CD4-positive, CD25-positive, alpha-beta regulatory T cell (primary cell): ENCODE data around the gene ZNF423. TPM values are rescaled to one million over a fixed set of nuclear protein-coding genes. Genes with fewer than 3 reads are reported as not detected.
A peak's percentile ranks its signal among the peaks of the same experiment; 100 is the strongest.

Experiments
- ATAC-seq, 2 donors: fragments of 150-1000 bp; cut with Tn5 transposase; one replicate each; pipeline ENCODE4 v1.10.0; 2021; ENCODE audit warnings: low read depth in 2 of 2, moderate number of reproducible peaks in 2 of 2, moderate library complexity in 1 of 2
- DNase-seq, 3 donors: peaks; one replicate each; pipeline versions ENCODE4 v3.0.0 to v3.0.0-alpha.2; 2012 to 2022; ENCODE audit warnings: mixed read lengths in 1 of 3
- H3K27ac ChIP-seq: one replicate; pipeline ENCODE4 v1.7.0; 2013; ENCODE audit warnings: mild to moderate bottlenecking, low read length; ENCODE audit not compliant: insufficient read depth, poor library complexity, severe bottlenecking
- H3K27me3 ChIP-seq: one replicate; pipeline ENCODE4 v1.7.0; 2013; ENCODE audit warnings: low read length; ENCODE audit not compliant: control insufficient read depth, insufficient read depth
- H3K36me3 ChIP-seq: one replicate; pipeline ENCODE4 v1.7.0; 2013; ENCODE audit warnings: mild to moderate bottlenecking, low read length, moderate library complexity; ENCODE audit not compliant: control insufficient read depth, insufficient read depth
- H3K4me1 ChIP-seq: 2 replicates; pipeline ENCODE4 v1.7.0; 2013; ENCODE audit warnings: mild to moderate bottlenecking, low read length; ENCODE audit not compliant: insufficient read depth, control insufficient read depth, poor library complexity, severe bottlenecking
- H3K4me3 ChIP-seq: one replicate; pipeline ENCODE4 v1.7.0; 2013; ENCODE audit warnings: low read depth, mild to moderate bottlenecking, low read length, moderate library complexity
- H3K9me3 ChIP-seq, 2 experiments: 1 replicate in 1 of 2; 2 replicates in 1 of 2; pipeline ENCODE4 v1.7.0; 2013; ENCODE audit warnings: low read length in 2 of 2, mild to moderate bottlenecking in 1 of 2, moderate library complexity in 1 of 2; ENCODE audit not compliant: control insufficient read depth in 2 of 2
- H3K27ac Mint-ChIP-seq, 3 donors: one replicate each; pipeline ENCODE4 v1.8.0; 2020 to 2022; ENCODE audit warnings: mild to moderate bottlenecking in 3 of 3, mixed read lengths in 3 of 3, moderate library complexity in 2 of 3
- H3K27me3 Mint-ChIP-seq: one replicate; pipeline ENCODE4 v1.8.0; 2022; ENCODE audit warnings: mild to moderate bottlenecking, mixed read lengths
- H3K36me3 Mint-ChIP-seq: one replicate; pipeline ENCODE4 v1.8.0; 2020; ENCODE audit warnings: mixed read lengths
- H3K4me1 Mint-ChIP-seq, 4 donors: one replicate each; pipeline ENCODE4 v1.8.0; 2020 to 2022; ENCODE audit warnings: mixed read lengths in 4 of 4, mild to moderate bottlenecking in 1 of 4
- H3K4me3 Mint-ChIP-seq, 4 donors: one replicate each; pipeline ENCODE4 v1.8.0; 2020 to 2022; ENCODE audit warnings: mild to moderate bottlenecking in 4 of 4, mixed read lengths in 4 of 4, moderate library complexity in 3 of 4
- H3K9me3 Mint-ChIP-seq, 7 donors: one replicate each; pipeline ENCODE4 v1.8.0; 2020 to 2022; ENCODE audit warnings: mixed read lengths in 7 of 7, mild to moderate bottlenecking in 3 of 7, moderate library complexity in 2 of 7
- polyA plus RNA-seq, 4 donors: library from polyadenylated mRNA; unstranded; fragments of 300-500 nt; fragmentation: Illumina TruSeq; gene quantifications; one replicate each; pipeline ENCODE4 v1.2.3, GENCODE V29; 2021
- total RNA-seq: library from RNA; stranded (reverse); gene quantifications from one replicate; pipeline ENCODE4 v1.2.3, GENCODE V29; 2022

Gene ZNF423
- total and polyA plus RNA-seq, 5 donors from 2014 or later = 0.05 TPM; not detected in 4

- Histone ChIP-seq H3K4me1 (no peaks in the 10 kb centered on the region), H3K9me3 (no peaks in the 10 kb centered on the region), H3K27me3 (no peaks in the 10 kb centered on the region), H3K36me3 (no peaks in the 10 kb centered on the region), H3K27ac (no peak overlapping the region), H3K4me3 (no peak overlapping the region)
- Mint-ChIP-seq H3K4me3 (no peak overlapping the region), H3K4me1 (no peaks in the 10 kb centered on the region), H3K27ac (no peak overlapping the region), H3K27me3 (peaks cover 7% of the 10 kb centered on the region), H3K36me3 (no peaks in the 10 kb centered on the region), H3K9me3 (no peaks in the 10 kb centered on the region)
- DNase-seq (no peak), ATAC-seq (no peak)
These were observed 56.7 kb downstream of the ZNF423 start for GRCh38 chr16:49799172-49799571.

- no peak overlapping the region for H3K4me3 ChIP-seq
- H3K27ac ChIP-seq = no peak overlapping the region
- Mint-ChIP-seq H3K4me3 (no peak overlapping the region), H3K9me3 (no peaks in the 10 kb centered on the region), H3K36me3 (no peaks in the 10 kb centered on the region), H3K27ac (no peak overlapping the region), H3K27me3 (no peaks in the 10 kb centered on the region), H3K4me1 (no peaks in the 10 kb centered on the region)
- no peaks in the 10 kb centered on the region for H3K9me3 ChIP-seq
- no peaks in the 10 kb centered on the region for H3K36me3 ChIP-seq
- no peaks in the 10 kb centered on the region for H3K27me3 ChIP-seq
- DNase-seq = no peak
- ATAC-seq = no peak
- H3K4me1 ChIP-seq = no peaks in the 10 kb centered on the region
These were observed 60.4 kb downstream of the ZNF423 start for GRCh38 chr16:49795513-49795912.

- DNase-seq = no peak
- H3K36me3 ChIP-seq = no peaks in the 10 kb centered on the region
- H3K4me3 ChIP-seq = no peak overlapping the region
- no peaks in the 10 kb centered on the region for H3K36me3 Mint-ChIP-seq
- no peaks in the 10 kb centered on the region for H3K4me1 ChIP-seq
- no peaks in the 10 kb centered on the region for H3K27me3 ChIP-seq
- H3K27me3 Mint-ChIP-seq = no peaks in the 10 kb centered on the region
- no peak for ATAC-seq
- no peaks in the 10 kb centered on the region for H3K4me1 Mint-ChIP-seq
- no peak overlapping the region for H3K27ac Mint-ChIP-seq
- H3K9me3 ChIP-seq = no peaks in the 10 kb centered on the region
- no peaks in the 10 kb centered on the region for H3K9me3 Mint-ChIP-seq
- H3K27ac ChIP-seq = no peak overlapping the region
- no peak overlapping the region for H3K4me3 Mint-ChIP-seq
These were observed 62.7 kb downstream of the ZNF423 start for GRCh38 chr16:49793244-49793643.

- no peak overlapping the region for H3K4me3 ChIP-seq
- DNase-seq (no peak), ATAC-seq (no peak)
- H3K36me3 ChIP-seq = no peaks in the 10 kb centered on the region
- Mint-ChIP-seq H3K9me3 (no peaks in the 10 kb centered on the region), H3K4me1 (no peaks in the 10 kb centered on the region), H3K4me3 (no peak overlapping the region), H3K27me3 (no peaks in the 10 kb centered on the region), H3K36me3 (no peaks in the 10 kb centered on the region), H3K27ac (no peak overlapping the region)
- H3K27me3 ChIP-seq = no peaks in the 10 kb centered on the region
- no peaks in the 10 kb centered on the region for H3K9me3 ChIP-seq
- no peak overlapping the region for H3K27ac ChIP-seq
- H3K4me1 ChIP-seq = no peaks in the 10 kb centered on the region
These were observed 66.3 kb downstream of the ZNF423 start for GRCh38 chr16:49789616-49790015.

GRCh38 chr16:49788986-49789385 is 66.9 kb downstream of the ZNF423 start:
- no peak for ATAC-seq
- H3K27ac Mint-ChIP-seq = peak overlapping the region in 1 of 3 donors; percentile 52
- no peaks in the 10 kb centered on the region for H3K36me3 Mint-ChIP-seq
- H3K36me3 ChIP-seq = no peaks in the 10 kb centered on the region
- H3K9me3 Mint-ChIP-seq = no peaks in the 10 kb centered on the region
- no peak overlapping the region for H3K4me3 ChIP-seq
- H3K27ac ChIP-seq = no peak overlapping the region
- no peaks in the 10 kb centered on the region for H3K4me1 Mint-ChIP-seq
- no peaks in the 10 kb centered on the region for H3K9me3 ChIP-seq
- H3K4me1 ChIP-seq = no peaks in the 10 kb centered on the region
- peaks cover 4% of the 10 kb centered on the region for H3K27me3 Mint-ChIP-seq
- H3K27me3 ChIP-seq = no peaks in the 10 kb centered on the region
- DNase-seq = no peak
- no peak overlapping the region for H3K4me3 Mint-ChIP-seq

- peaks cover 4% of the 10 kb centered on the region for H3K27me3 Mint-ChIP-seq
- no peak for DNase-seq
- no peak overlapping the region for H3K4me3 Mint-ChIP-seq
These were observed 67.3 kb downstream of the ZNF423 start for GRCh38 chr16:49788572-49788971.

GRCh38 chr16:49786926-49787557 is 68.9 kb downstream of the ZNF423 start:
- ATAC-seq (no peak), DNase-seq (no peak)
- Histone ChIP-seq H3K27ac (no peak overlapping the region), H3K4me1 (no peaks in the 10 kb centered on the region), H3K36me3 (no peaks in the 10 kb centered on the region), H3K9me3 (no peaks in the 10 kb centered on the region), H3K4me3 (no peak overlapping the region), H3K27me3 (no peaks in the 10 kb centered on the region)
- H3K27me3 Mint-ChIP-seq = peaks cover 4% of the 10 kb centered on the region
- no peak overlapping the region for H3K4me3 Mint-ChIP-seq
- peak overlapping the region in 1 of 3 donors; percentile 8 for H3K27ac Mint-ChIP-seq
- no peaks in the 10 kb centered on the region for H3K9me3 Mint-ChIP-seq
- no peaks in the 10 kb centered on the region for H3K36me3 Mint-ChIP-seq
- H3K4me1 Mint-ChIP-seq = no peaks in the 10 kb centered on the region

More at GRCh38 chr16:49788572-49788971, 67.3 kb downstream of the ZNF423 start:
- Histone ChIP-seq H3K4me3 (no peak overlapping the region), H3K4me1 (no peaks in the 10 kb centered on the region), H3K9me3 (no peaks in the 10 kb centered on the region), H3K27me3 (no peaks in the 10 kb centered on the region), H3K36me3 (no peaks in the 10 kb centered on the region), H3K27ac (no peak overlapping the region)
- ATAC-seq = no peak
- Mint-ChIP-seq H3K36me3 (no peaks in the 10 kb centered on the region), H3K9me3 (no peaks in the 10 kb centered on the region), H3K4me1 (no peaks in the 10 kb centered on the region), H3K27ac (peak overlapping the region in 1 of 3 donors; percentile 52)

- Histone ChIP-seq H3K27me3 (no peaks in the 10 kb centered on the region), H3K9me3 (no peaks in the 10 kb centered on the region), H3K4me1 (no peaks in the 10 kb centered on the region), H3K36me3 (no peaks in the 10 kb centered on the region), H3K27ac (no peak overlapping the region), H3K4me3 (no peak overlapping the region)
- no peak overlapping the region for H3K27ac Mint-ChIP-seq
- ATAC-seq (no peak), DNase-seq (no peak)
- H3K27me3 Mint-ChIP-seq = peaks cover 4% of the 10 kb centered on the region
- H3K36me3 Mint-ChIP-seq = no peaks in the 10 kb centered on the region
- H3K4me1 Mint-ChIP-seq = no peaks in the 10 kb centered on the region
- no peak overlapping the region for H3K4me3 Mint-ChIP-seq
- H3K9me3 Mint-ChIP-seq = no peaks in the 10 kb centered on the region
These were observed 69.9 kb downstream of the ZNF423 start for GRCh38 chr16:49785970-49786369.
